ENCODE results near the gene RAD51B. TPM values are rescaled to one million over a fixed set of nuclear protein-coding genes. Genes with fewer than 3 reads are reported as not detected.
A peak's percentile ranks its signal among the peaks of the same experiment; 100 is the strongest.

RAD51B gene
- total RNA-seq, 4 donors from 2014 or later: 6.2 to 39.9 (median 12.9) TPM

- TF ChIP-seq POLR2A (IDR thresholded peaks at IDR 0.05): no peak
- no peak for TF ChIP-seq CTCF (IDR thresholded peaks at IDR 0.05)
- intact Hi-C loops (cut with DNase I): no loop called here
Measured at GRCh38 chr14:68564191-68564825, 744.7 kb downstream of the RAD51B start.

GRCh38 chr14:68564826-68565759 is 745.5 kb downstream of the RAD51B start:
- no peaks in the 10 kb centered on the region for H3K9me3 ChIP-seq
- WGBS, 2 donors: 52 to 53% methylated on average over 4 to 5 of the region's 8 CpGs
- no peak overlapping the region for H3K4me3 ChIP-seq
- H3K4me1 ChIP-seq: peaks cover 25 to 79% (median 55%) of the 10 kb centered on the region in 3 donors
- peak overlapping the region; percentile 51 to 84 (median 83) for H3K27ac ChIP-seq
- TF ChIP-seq CTCF (IDR thresholded peaks at IDR 0.05): no peak
- TF ChIP-seq POLR2A (IDR thresholded peaks at IDR 0.05): no peak
- no peaks in the 10 kb centered on the region for H3K36me3 ChIP-seq
- no peak for DNase-seq
- no peaks in the 10 kb centered on the region for H3K27me3 ChIP-seq
- intact Hi-C loops (cut with DNase I): no loop called here

More at GRCh38 chr14:68564191-68564825, 744.7 kb downstream of the RAD51B start:
- 83 to 87% methylated on average over 8 of the region's 18 CpGs for whole genome bisulfite sequencing, 2 donors
- Histone ChIP-seq H3K4me1 (peaks cover 25 to 71% (median 47%) of the 10 kb centered on the region in 3 donors), H3K9me3 (no peaks in the 10 kb centered on the region), H3K4me3 (no peak overlapping the region), H3K27me3 (no peaks in the 10 kb centered on the region), H3K27ac (peak overlapping the region; percentile 51 to 84 (median 83)), H3K36me3 (no peaks in the 10 kb centered on the region)
- no peak for DNase-seq

- Histone ChIP-seq H3K4me1 (peaks cover 25 to 85% (median 57%) of the 10 kb centered on the region in 3 donors), H3K27me3 (no peaks in the 10 kb centered on the region), H3K36me3 (no peaks in the 10 kb centered on the region), H3K4me3 (no peak overlapping the region), H3K27ac (peak overlapping the region; percentile 51 to 84 (median 83)), H3K9me3 (no peaks in the 10 kb centered on the region)
- 31 to 50% methylated on average over 2 of the region's 2 CpGs for WGBS, 2 donors
- no peak for DNase-seq
- TF ChIP-seq CTCF (IDR thresholded peaks at IDR 0.05): no peak
- TF ChIP-seq POLR2A (IDR thresholded peaks at IDR 0.05): no peak
- intact Hi-C loops (cut with DNase I): no loop called here
Measured at GRCh38 chr14:68566075-68566474, 746.5 kb downstream of the RAD51B start.

- Histone ChIP-seq H3K4me3 (no peak overlapping the region), H3K9me3 (no peaks in the 10 kb centered on the region), H3K36me3 (no peaks in the 10 kb centered on the region), H3K4me1 (peaks cover 4 to 54% (median 38%) of the 10 kb centered on the region in 3 donors), H3K27me3 (no peaks in the 10 kb centered on the region), H3K27ac (peak overlapping the region in 3 of 4 donors; percentile 40 to 68 (median 45))
- 74 to 80% methylated on average over 13 of the region's 13 CpGs for WGBS, 2 donors
- TF ChIP-seq CTCF (IDR thresholded peaks at IDR 0.05): no peak
- TF ChIP-seq POLR2A (IDR thresholded peaks at IDR 0.05): no peak
- DNase-seq: no peak
- intact Hi-C loops (cut with DNase I): no loop called here
Measured at GRCh38 chr14:68568907-68569897, 749.6 kb downstream of the RAD51B start.
